Endothelial cell of umbilical vein (primary cell): Measurements from ENCODE around the gene AUTS2.

Experiments used
- CTCF ChIP-seq, 2 donors: IDR thresholded peaks; 1 replicate in 1 of 2; 2 replicates in 1 of 2; pipeline ENCODE4 v1.5.1; 2011; ENCODE audit warnings: low read length in 2 of 2, mild to moderate bottlenecking in 2 of 2, moderate library complexity in 2 of 2, control low read depth in 1 of 2, inconsistent platforms in 1 of 2, low read depth in 1 of 2; ENCODE audit not compliant: insufficient read depth in 1 of 2; ENCODE audit errors: extremely low read depth in 1 of 2
- EZH2 ChIP-seq: IDR thresholded peaks from 2 replicates; pipeline ENCODE4 v1.6.1; 2012; ENCODE audit warnings: borderline replicate concordance, low read depth, mild to moderate bottlenecking, moderate library complexity, low read length, inconsistent platforms; ENCODE audit not compliant: severe bottlenecking
- FOS ChIP-seq: IDR thresholded peaks from 2 replicates; pipeline ENCODE4 v1.6.1; 2011; ENCODE audit warnings: mild to moderate bottlenecking, low read length, moderate library complexity, borderline replicate concordance; ENCODE audit not compliant: insufficient read depth
- JUN ChIP-seq: IDR thresholded peaks from 2 replicates; pipeline ENCODE4 v1.6.1; 2011; ENCODE audit warnings: borderline replicate concordance, low read depth; ENCODE audit not compliant: insufficient read length, insufficient read depth
- POLR2A ChIP-seq: IDR thresholded peaks from 2 replicates; pipeline ENCODE4 v1.6.1; 2012; ENCODE audit warnings: low read depth, mild to moderate bottlenecking, control low read depth, low read length

- TF ChIP-seq CTCF (IDR thresholded peaks at IDR 0.05; ENCODE audit: extremely low read depth in 1 of 2, insufficient read depth in 1 of 2, low read depth in 1 of 2, low read length in 2 of 2) (no peak), EZH2 (no peak), POLR2A (no peak), JUN (no peak), FOS (no peak)
These were observed 997.7 kb downstream of the AUTS2 start for GRCh38 chr7:70595755-70596597.
